Neural progenitor cell (in vitro differentiated cells): Measurements from ENCODE around the gene ZSWIM4.

Experiments
- CTCF ChIP-seq: fragments of 200-600 bp; sonication (generic); IDR thresholded peaks from 2 replicates; pipeline ENCODE4 v1.5.1; 2017; ENCODE audit warnings: antibody characterized with exemption, mild to moderate bottlenecking
- EZH2 ChIP-seq: fragments of 200-600 bp; sonication (generic); IDR thresholded peaks from 2 replicates; pipeline ENCODE4 v1.6.1; 2017; ENCODE audit warnings: antibody characterized with exemption, mild to moderate bottlenecking, moderate library complexity

DNA sequence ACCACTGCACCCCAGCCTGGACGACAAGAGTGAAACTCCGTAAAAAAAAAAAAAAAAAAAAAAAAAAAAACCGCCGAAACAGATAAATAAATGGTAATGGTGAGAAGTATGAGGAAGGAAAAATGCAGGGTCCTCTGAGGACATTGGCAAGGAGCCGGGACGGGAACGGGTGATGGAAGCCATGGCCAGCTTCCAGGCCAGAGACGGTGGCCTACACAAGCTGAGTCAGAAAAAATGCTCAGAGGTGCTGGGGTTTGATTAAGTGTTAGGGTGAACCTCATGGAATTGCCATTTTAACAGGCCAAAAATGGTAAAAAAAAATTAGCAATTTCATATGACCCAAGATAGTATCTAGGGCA lies 866 bp upstream of the ZSWIM4 start:
- TF ChIP-seq CTCF: no peak
- no peak for TF ChIP-seq EZH2
